H9 (cell line): ENCODE measurements around the gene GABBR2. TPM values are rescaled to one million over a fixed set of nuclear protein-coding genes. Genes with fewer than 3 reads are reported as not detected.

Experiments used
- DNase-seq: peaks from one replicate; pipeline ENCODE4 v3.0.0-alpha.2; 2017
- H2AFZ ChIP-seq: one replicate; pipeline ENCODE4 v1.6.1; 2013; ENCODE audit warnings: mild to moderate bottlenecking, low read length, control low read depth, moderate library complexity
- H2AK5ac ChIP-seq: 2 replicates; pipeline ENCODE4 v1.6.1; 2013; ENCODE audit warnings: low read length, control low read depth, mixed read lengths; ENCODE audit not compliant: insufficient read length
- H2BK120ac ChIP-seq: one replicate; pipeline ENCODE4 v1.6.1; 2013; ENCODE audit warnings: low read depth, mild to moderate bottlenecking, low read length, control low read depth, inconsistent platforms; ENCODE audit not compliant: poor library complexity, severe bottlenecking
- H2BK12ac ChIP-seq: 2 replicates; pipeline ENCODE4 v1.6.1; 2013; ENCODE audit warnings: low read length, control low read depth, mixed read lengths, low read depth; ENCODE audit not compliant: insufficient read length
- H2BK15ac ChIP-seq: 2 replicates; pipeline ENCODE4 v1.6.1; 2013; ENCODE audit warnings: low read depth, low read length, control low read depth
- H2BK20ac ChIP-seq: one replicate; pipeline ENCODE4 v1.6.1; 2013; ENCODE audit warnings: low read depth, mild to moderate bottlenecking, low read length, control low read depth, inconsistent platforms; ENCODE audit not compliant: poor library complexity, severe bottlenecking
- H2BK5ac ChIP-seq: 2 replicates; pipeline ENCODE4 v1.6.1; 2013; ENCODE audit warnings: low read length, control low read depth, mixed read lengths; ENCODE audit not compliant: insufficient read length
- H3K14ac ChIP-seq: 2 replicates; pipeline ENCODE4 v1.6.1; 2013; ENCODE audit warnings: low read length, control low read depth; ENCODE audit not compliant: insufficient read depth
- H3K18ac ChIP-seq: 2 replicates; pipeline ENCODE4 v1.6.1; 2013; ENCODE audit warnings: low read depth, mild to moderate bottlenecking, mixed read lengths, low read length, control low read depth; ENCODE audit not compliant: insufficient read length
- H3K23ac ChIP-seq: 2 replicates; pipeline ENCODE4 v1.6.1; 2013; ENCODE audit warnings: low read length, control low read depth, mixed read lengths, low read depth; ENCODE audit not compliant: insufficient read length
- H3K23me2 ChIP-seq: 2 replicates; pipeline ENCODE4 v1.6.1; 2013; ENCODE audit warnings: low read depth, mild to moderate bottlenecking, mixed read lengths, low read length, control low read depth; ENCODE audit not compliant: insufficient read length, poor library complexity, severe bottlenecking
- H3K27ac ChIP-seq: 2 replicates; pipeline ENCODE4 v1.5.1; 2013; ENCODE audit warnings: low read length, control low read depth, mixed read lengths, low read depth; ENCODE audit not compliant: insufficient read length
- H3K27me3 ChIP-seq: 2 replicates; pipeline ENCODE4 v1.6.1; 2013; ENCODE audit warnings: low read length, control low read depth, inconsistent platforms; ENCODE audit not compliant: insufficient read depth
- H3K4ac ChIP-seq: 2 replicates; pipeline ENCODE4 v1.6.1; 2013; ENCODE audit warnings: low read depth, mild to moderate bottlenecking, control low read depth, inconsistent platforms, low read length, moderate library complexity
- H3K4me1 ChIP-seq: 2 replicates; pipeline ENCODE4 v1.6.1; 2013; ENCODE audit warnings: low read length, control low read depth, inconsistent platforms; ENCODE audit not compliant: insufficient read depth
- H3K4me2 ChIP-seq: 2 replicates; pipeline ENCODE4 v1.6.1; 2013; ENCODE audit warnings: low read length, control low read depth, mixed read lengths; ENCODE audit not compliant: insufficient read length, insufficient read depth
- H3K56ac ChIP-seq: 2 replicates; pipeline ENCODE4 v1.6.1; 2013; ENCODE audit warnings: low read depth, mild to moderate bottlenecking, mixed read lengths, low read length, control low read depth; ENCODE audit not compliant: insufficient read length
- H3K79me1 ChIP-seq: 2 replicates; pipeline ENCODE4 v1.6.1; 2013; ENCODE audit warnings: low read depth, mild to moderate bottlenecking, moderate library complexity, low read length, control low read depth, inconsistent platforms; ENCODE audit not compliant: insufficient read depth, poor library complexity, severe bottlenecking
- H3K79me2 ChIP-seq: 2 replicates; pipeline ENCODE4 v1.6.1; 2013; ENCODE audit warnings: low read length, control low read depth, inconsistent platforms; ENCODE audit not compliant: insufficient read depth
- H3K9ac ChIP-seq: 2 replicates; pipeline ENCODE4 v1.6.1; 2013; ENCODE audit warnings: low read length, control low read depth, mixed read lengths; ENCODE audit not compliant: insufficient read length; ENCODE audit errors: extremely low read depth
- H3K9me3 ChIP-seq: one replicate; pipeline ENCODE4 v1.6.1; 2013; ENCODE audit warnings: low read depth, low read length, inconsistent platforms; ENCODE audit not compliant: control insufficient read depth
- H3T11ph ChIP-seq: one replicate; pipeline ENCODE4 v1.6.1; 2013; ENCODE audit warnings: mild to moderate bottlenecking, low read length, control low read depth, inconsistent platforms
- H4K20me1 ChIP-seq: one replicate; pipeline ENCODE4 v1.6.1; 2013; ENCODE audit not compliant: control insufficient read depth, insufficient read length, insufficient read depth
- H4K5ac ChIP-seq: 2 replicates; pipeline ENCODE4 v1.6.1; 2013; ENCODE audit warnings: low read depth, mild to moderate bottlenecking, mixed read lengths, low read length, control low read depth; ENCODE audit not compliant: insufficient read length
- H4K8ac ChIP-seq: replicated peaks from 2 replicates; pipeline ENCODE4 v1.6.1; 2013; ENCODE audit warnings: low read length, control low read depth, mixed read lengths, low read depth; ENCODE audit not compliant: insufficient read length
- H4K91ac ChIP-seq: 2 replicates; pipeline ENCODE4 v1.6.1; 2013; ENCODE audit warnings: low read depth, mild to moderate bottlenecking, moderate library complexity, mixed read lengths, low read length, control low read depth; ENCODE audit not compliant: insufficient read length
- H3K27ac Mint-ChIP-seq, 3 experiments: 2 replicates in 2 of 3; 3 replicates in 1 of 3; pipeline ENCODE4 v1.8.0; 2020 to 2021; ENCODE audit warnings: mixed read lengths in 3 of 3, mild to moderate bottlenecking in 1 of 3, moderate library complexity in 1 of 3
- H3K27me3 Mint-ChIP-seq: 2 replicates; pipeline ENCODE4 v1.8.0; 2021; ENCODE audit warnings: low read depth, mild to moderate bottlenecking, moderate library complexity, mixed read lengths
- H3K36me3 Mint-ChIP-seq, 3 experiments: 2 replicates in 2 of 3; 3 replicates in 1 of 3; pipeline ENCODE4 v1.8.0; 2020 to 2021; ENCODE audit warnings: low read depth in 3 of 3, mixed read lengths in 3 of 3; ENCODE audit not compliant: insufficient read depth in 1 of 3
- H3K4me1 Mint-ChIP-seq, 2 experiments: 2 replicates each; pipeline ENCODE4 v1.8.0; 2020; ENCODE audit warnings: mixed read lengths in 2 of 2
- H3K4me3 Mint-ChIP-seq, 2 experiments: 2 replicates in 1 of 2; 3 replicates in 1 of 2; pipeline ENCODE4 v1.8.0; 2020 to 2021; ENCODE audit warnings: mild to moderate bottlenecking in 2 of 2, mixed read lengths in 2 of 2, moderate library complexity in 1 of 2
- H3K9me3 Mint-ChIP-seq, 2 experiments: 2 replicates in 1 of 2; 3 replicates in 1 of 2; pipeline ENCODE4 v1.8.0; 2020; ENCODE audit warnings: mild to moderate bottlenecking in 2 of 2, mixed read lengths in 2 of 2, moderate library complexity in 1 of 2
- WGBS: extraction: QIAGEN DNeasy Blood & Tissue Kit; methylation state at CpG from one replicate; pipeline ENCODE4 v1.1.7; 2013; ENCODE audit warnings: missing lambda C conversion rate, low lambda C conversion rate, mixed read lengths; ENCODE audit not compliant: insufficient read length; ENCODE audit errors: extremely low coverage; 5-methylcytosine and 5-hydroxymethylcytosine counted together
- total RNA-seq: library from RNA; stranded (reverse); gene quantifications from 2 replicates; pipeline ENCODE4 v1.2.1, GENCODE V29; 2021
- TF ChIP-seq, protein P1 (sequence below): fragments of 200-600 bp; sonication (generic); conservative IDR thresholded peaks from 3 replicates; pipeline ENCODE4 v1.8.0; 2021; ENCODE audit warnings: antibody characterized with exemption, mild to moderate bottlenecking

GABBR2 gene
- total RNA-seq, 1 experiment from 2014 or later = 0.66 TPM

GRCh38 chr9:98495530-98495929 is 213.2 kb downstream of the GABBR2 start:
- H3K36me3 Mint-ChIP-seq = peaks cover 0 to 4% (median 0%) of the 10 kb centered on the region in 3 experiments; a peak in 2 of 7 replicates
- Histone ChIP-seq H3K14ac (no peak overlapping the region), H2BK20ac (no peak overlapping the region), H3K27ac (no peak overlapping the region), H2BK120ac (no peak overlapping the region), H2BK15ac (no peak overlapping the region), H3K27me3 (no peaks in the 10 kb centered on the region), H2AK5ac (no peak overlapping the region), H3K9me3 (no peaks in the 10 kb centered on the region), H3K56ac (no peak overlapping the region), H4K5ac (no peak overlapping the region), H3K18ac (no peak overlapping the region), H3K4me1 (no peaks in the 10 kb centered on the region), H4K20me1 (peaks cover 2% of the 10 kb centered on the region), H2AFZ (no peak overlapping the region), H2BK5ac (no peak overlapping the region), H4K8ac (no peak overlapping the region), H3K23ac (no peak overlapping the region), H3K4me2 (no peak overlapping the region), H3K79me1 (no peaks in the 10 kb centered on the region), H4K91ac (no peak overlapping the region), H2BK12ac (no peak overlapping the region), H3K79me2 (no peaks in the 10 kb centered on the region), H3T11ph (no peak overlapping the region), H3K23me2 (no peaks in the 10 kb centered on the region), H3K4ac (no peak overlapping the region), H3K9ac (no peak overlapping the region)
- H3K4me3 Mint-ChIP-seq = no peak overlapping the region
- no peak for DNase-seq
- peaks cover 15 to 22% of the 10 kb centered on the region in 2 experiments for H3K4me1 Mint-ChIP-seq
- H3K9me3 Mint-ChIP-seq = peaks cover 3 to 11% of the 10 kb centered on the region in 2 experiments; a peak in 4 of 5 replicates
- peak overlapping the region in 2 of 3 experiments; percentile 35 to 53; a peak in 2 of 7 replicates for H3K27ac Mint-ChIP-seq
- peaks cover 11% of the 10 kb centered on the region for H3K27me3 Mint-ChIP-seq
- WGBS = no CpG with 5 or more reads among the region's 3 CpGs
- TF ChIP-seq, protein P1, sequence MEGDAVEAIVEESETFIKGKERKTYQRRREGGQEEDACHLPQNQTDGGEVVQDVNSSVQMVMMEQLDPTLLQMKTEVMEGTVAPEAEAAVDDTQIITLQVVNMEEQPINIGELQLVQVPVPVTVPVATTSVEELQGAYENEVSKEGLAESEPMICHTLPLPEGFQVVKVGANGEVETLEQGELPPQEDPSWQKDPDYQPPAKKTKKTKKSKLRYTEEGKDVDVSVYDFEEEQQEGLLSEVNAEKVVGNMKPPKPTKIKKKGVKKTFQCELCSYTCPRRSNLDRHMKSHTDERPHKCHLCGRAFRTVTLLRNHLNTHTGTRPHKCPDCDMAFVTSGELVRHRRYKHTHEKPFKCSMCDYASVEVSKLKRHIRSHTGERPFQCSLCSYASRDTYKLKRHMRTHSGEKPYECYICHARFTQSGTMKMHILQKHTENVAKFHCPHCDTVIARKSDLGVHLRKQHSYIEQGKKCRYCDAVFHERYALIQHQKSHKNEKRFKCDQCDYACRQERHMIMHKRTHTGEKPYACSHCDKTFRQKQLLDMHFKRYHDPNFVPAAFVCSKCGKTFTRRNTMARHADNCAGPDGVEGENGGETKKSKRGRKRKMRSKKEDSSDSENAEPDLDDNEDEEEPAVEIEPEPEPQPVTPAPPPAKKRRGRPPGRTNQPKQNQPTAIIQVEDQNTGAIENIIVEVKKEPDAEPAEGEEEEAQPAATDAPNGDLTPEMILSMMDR = no peak
